Neural cell (in vitro differentiated cells): ENCODE data around the gene MAP3K7. TPM values are rescaled to one million over a fixed set of nuclear protein-coding genes. Genes with fewer than 3 reads are reported as not detected.

Experiments used
- H2AFZ ChIP-seq: fragments of 200-600, 300-800 bp; sonication (generic), shearing (Covaris generic); 2 replicates; pipeline ENCODE4 v1.6.0; 2014; ENCODE audit warnings: low read depth, mild to moderate bottlenecking, antibody characterized with exemption, low read length, moderate library complexity
- H3F3A ChIP-seq: fragments of 200-600 bp; shearing (Covaris generic); 2 replicates; pipeline ENCODE4 v1.6.1; 2016; ENCODE audit warnings: mild to moderate bottlenecking, moderate library complexity, mixed read lengths, antibody characterized with exemption, low read length; ENCODE audit not compliant: insufficient read depth, poor library complexity, severe bottlenecking
- H3K27ac ChIP-seq: fragments of 200-600, 300-800 bp; sonication (generic), shearing (Covaris generic); 2 replicates; pipeline ENCODE4 v1.5.1; 2014; ENCODE audit warnings: mild to moderate bottlenecking, low read length, moderate library complexity
- H3K27me3 ChIP-seq: fragments of 300-800, 200-600 bp; sonication (generic), shearing (Covaris generic); 2 replicates; pipeline ENCODE4 v1.6.0; 2014; ENCODE audit warnings: mild to moderate bottlenecking, low read depth, low read length, moderate library complexity; ENCODE audit not compliant: insufficient read depth
- H3K36me3 ChIP-seq: fragments of 300-800, 200-600 bp; sonication (generic), shearing (Covaris generic); 2 replicates; pipeline ENCODE4 v1.5.1; 2014; ENCODE audit warnings: mild to moderate bottlenecking, antibody characterized with exemption, low read length, moderate library complexity; ENCODE audit not compliant: insufficient read depth
- H3K4me2 ChIP-seq: fragments of 300-800, 200-600 bp; sonication (generic), shearing (Covaris generic); 2 replicates; pipeline ENCODE4 v1.6.0; 2014; ENCODE audit warnings: mild to moderate bottlenecking, low read length
- H3K4me3 ChIP-seq: fragments of 300-800, 200-600 bp; sonication (generic), shearing (Covaris generic); 2 replicates; pipeline ENCODE4 v1.5.1; 2014; ENCODE audit warnings: mild to moderate bottlenecking, low read length, moderate library complexity
- H3K79me2 ChIP-seq: fragments of 200-600 bp; shearing (Covaris generic); replicated peaks from 2 replicates; pipeline ENCODE4 v1.6.0; 2014; ENCODE audit warnings: mild to moderate bottlenecking, low read length, moderate library complexity; ENCODE audit not compliant: insufficient read depth
- H3K9ac ChIP-seq: fragments of 300-800, 200-600 bp; sonication (generic), shearing (Covaris generic); 2 replicates; pipeline ENCODE4 v1.6.1; 2016; ENCODE audit warnings: mild to moderate bottlenecking, low read length, mixed read lengths
- H3K9me2 ChIP-seq: fragments of 200-600 bp; shearing (Covaris generic); 2 replicates; pipeline ENCODE4 v1.6.1; 2016; ENCODE audit warnings: mild to moderate bottlenecking, low read length, mixed read lengths; ENCODE audit not compliant: insufficient read depth
- H3K9me3 ChIP-seq: fragments of 200-600, 300-800 bp; sonication (generic), shearing (Covaris generic); 2 replicates; pipeline ENCODE4 v1.6.1; 2016; ENCODE audit warnings: mild to moderate bottlenecking, mixed run types, low read length, moderate library complexity, mixed read lengths
- H4K20me1 ChIP-seq: fragments of 200-600 bp; shearing (Covaris generic); 2 replicates; pipeline ENCODE4 v1.6.1; 2016; ENCODE audit warnings: mild to moderate bottlenecking, mixed run types; ENCODE audit not compliant: insufficient read depth
- EP300 ChIP-seq: fragments of 450-650 bp; conservative IDR thresholded peaks from 2 replicates; pipeline ENCODE4 v1.6.1; 2014; ENCODE audit warnings: antibody characterized with exemption, mild to moderate bottlenecking, moderate library complexity; ENCODE audit not compliant: poor library complexity, severe bottlenecking
- EZH2 ChIP-seq: fragments of 200-600, 300-800 bp; shearing (Covaris generic), sonication (generic); IDR thresholded peaks from 2 replicates; pipeline ENCODE4 v1.6.1; 2014; ENCODE audit warnings: antibody characterized with exemption, low read length, borderline replicate concordance, mild to moderate bottlenecking; ENCODE audit not compliant: insufficient read depth, poor library complexity, severe bottlenecking
- MXI1 ChIP-seq: fragments of 450-650 bp; conservative IDR thresholded peaks from 2 replicates; pipeline ENCODE4 v1.6.1; 2014; ENCODE audit warnings: antibody characterized with exemption, mild to moderate bottlenecking; ENCODE audit not compliant: poor library complexity, severe bottlenecking
- POLR2AphosphoS5 ChIP-seq: IDR thresholded peaks from 2 replicates; pipeline ENCODE4 v1.6.1; 2012
- RAD21 ChIP-seq: fragments of 450-650 bp; conservative IDR thresholded peaks from 2 replicates; pipeline ENCODE4 v1.6.1; 2014; ENCODE audit warnings: antibody characterized with exemption, mild to moderate bottlenecking, moderate library complexity
- SMC3 ChIP-seq: fragments of 450-650 bp; conservative IDR thresholded peaks from 2 replicates; pipeline ENCODE4 v1.6.1; 2014; ENCODE audit warnings: antibody characterized with exemption, mild to moderate bottlenecking, moderate library complexity; ENCODE audit not compliant: poor library complexity
- TAF1 ChIP-seq: IDR thresholded peaks from 2 replicates; pipeline ENCODE4 v1.6.1; 2012; ENCODE audit warnings: low read depth
- polyA plus RNA-seq: library from polyadenylated mRNA; depleted of rRNA; stranded (reverse); fragments of >200 nt; gene quantifications from 2 replicates; pipeline ENCODE4 v1.2.3, GENCODE V29; 2014
- TF ChIP-seq, protein P1 (sequence below): fragments of 450-650 bp; IDR thresholded peaks from 2 replicates; pipeline ENCODE4 v1.5.1; 2014; ENCODE audit warnings: antibody characterized with exemption, mild to moderate bottlenecking, moderate library complexity; ENCODE audit not compliant: poor library complexity, severe bottlenecking
- TF ChIP-seq, protein P2 (sequence below): IDR thresholded peaks from 2 replicates; pipeline ENCODE4 v1.6.1; 2012; ENCODE audit warnings: borderline replicate concordance

The MAP3K7 gene
- polyA plus RNA-seq, 1 donor from 2014 or later, result 71.6 TPM

- Histone ChIP-seq H3K9me3 (no peaks in the 10 kb centered on the region), H3K27me3 (no peaks in the 10 kb centered on the region), H3K36me3 (no peaks in the 10 kb centered on the region), H4K20me1 (no peaks in the 10 kb centered on the region), H3K9me2 (no peaks in the 10 kb centered on the region), H3K4me2 (no peak overlapping the region), H3K9ac (no peak overlapping the region), H3K79me2 (no peaks in the 10 kb centered on the region), H3K27ac (no peak overlapping the region), H3K4me3 (no peak overlapping the region), H3F3A (no peaks in the 10 kb centered on the region), H2AFZ (no peak overlapping the region)
- no peak for TF ChIP-seq SMC3
- TF ChIP-seq EP300, result no peak
- no peak for TF ChIP-seq EZH2
- no peak for TF ChIP-seq POLR2AphosphoS5
- TF ChIP-seq, protein P1, sequence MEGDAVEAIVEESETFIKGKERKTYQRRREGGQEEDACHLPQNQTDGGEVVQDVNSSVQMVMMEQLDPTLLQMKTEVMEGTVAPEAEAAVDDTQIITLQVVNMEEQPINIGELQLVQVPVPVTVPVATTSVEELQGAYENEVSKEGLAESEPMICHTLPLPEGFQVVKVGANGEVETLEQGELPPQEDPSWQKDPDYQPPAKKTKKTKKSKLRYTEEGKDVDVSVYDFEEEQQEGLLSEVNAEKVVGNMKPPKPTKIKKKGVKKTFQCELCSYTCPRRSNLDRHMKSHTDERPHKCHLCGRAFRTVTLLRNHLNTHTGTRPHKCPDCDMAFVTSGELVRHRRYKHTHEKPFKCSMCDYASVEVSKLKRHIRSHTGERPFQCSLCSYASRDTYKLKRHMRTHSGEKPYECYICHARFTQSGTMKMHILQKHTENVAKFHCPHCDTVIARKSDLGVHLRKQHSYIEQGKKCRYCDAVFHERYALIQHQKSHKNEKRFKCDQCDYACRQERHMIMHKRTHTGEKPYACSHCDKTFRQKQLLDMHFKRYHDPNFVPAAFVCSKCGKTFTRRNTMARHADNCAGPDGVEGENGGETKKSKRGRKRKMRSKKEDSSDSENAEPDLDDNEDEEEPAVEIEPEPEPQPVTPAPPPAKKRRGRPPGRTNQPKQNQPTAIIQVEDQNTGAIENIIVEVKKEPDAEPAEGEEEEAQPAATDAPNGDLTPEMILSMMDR, result no peak
- TF ChIP-seq TAF1, result no peak
- no peak for TF ChIP-seq RAD21
- TF ChIP-seq, protein P2, sequence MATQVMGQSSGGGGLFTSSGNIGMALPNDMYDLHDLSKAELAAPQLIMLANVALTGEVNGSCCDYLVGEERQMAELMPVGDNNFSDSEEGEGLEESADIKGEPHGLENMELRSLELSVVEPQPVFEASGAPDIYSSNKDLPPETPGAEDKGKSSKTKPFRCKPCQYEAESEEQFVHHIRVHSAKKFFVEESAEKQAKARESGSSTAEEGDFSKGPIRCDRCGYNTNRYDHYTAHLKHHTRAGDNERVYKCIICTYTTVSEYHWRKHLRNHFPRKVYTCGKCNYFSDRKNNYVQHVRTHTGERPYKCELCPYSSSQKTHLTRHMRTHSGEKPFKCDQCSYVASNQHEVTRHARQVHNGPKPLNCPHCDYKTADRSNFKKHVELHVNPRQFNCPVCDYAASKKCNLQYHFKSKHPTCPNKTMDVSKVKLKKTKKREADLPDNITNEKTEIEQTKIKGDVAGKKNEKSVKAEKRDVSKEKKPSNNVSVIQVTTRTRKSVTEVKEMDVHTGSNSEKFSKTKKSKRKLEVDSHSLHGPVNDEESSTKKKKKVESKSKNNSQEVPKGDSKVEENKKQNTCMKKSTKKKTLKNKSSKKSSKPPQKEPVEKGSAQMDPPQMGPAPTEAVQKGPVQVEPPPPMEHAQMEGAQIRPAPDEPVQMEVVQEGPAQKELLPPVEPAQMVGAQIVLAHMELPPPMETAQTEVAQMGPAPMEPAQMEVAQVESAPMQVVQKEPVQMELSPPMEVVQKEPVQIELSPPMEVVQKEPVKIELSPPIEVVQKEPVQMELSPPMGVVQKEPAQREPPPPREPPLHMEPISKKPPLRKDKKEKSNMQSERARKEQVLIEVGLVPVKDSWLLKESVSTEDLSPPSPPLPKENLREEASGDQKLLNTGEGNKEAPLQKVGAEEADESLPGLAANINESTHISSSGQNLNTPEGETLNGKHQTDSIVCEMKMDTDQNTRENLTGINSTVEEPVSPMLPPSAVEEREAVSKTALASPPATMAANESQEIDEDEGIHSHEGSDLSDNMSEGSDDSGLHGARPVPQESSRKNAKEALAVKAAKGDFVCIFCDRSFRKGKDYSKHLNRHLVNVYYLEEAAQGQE, result no peak
Measured at GRCh38 chr6:90599151-90599550, 12.3 kb upstream of the MAP3K7 start.

DNA sequence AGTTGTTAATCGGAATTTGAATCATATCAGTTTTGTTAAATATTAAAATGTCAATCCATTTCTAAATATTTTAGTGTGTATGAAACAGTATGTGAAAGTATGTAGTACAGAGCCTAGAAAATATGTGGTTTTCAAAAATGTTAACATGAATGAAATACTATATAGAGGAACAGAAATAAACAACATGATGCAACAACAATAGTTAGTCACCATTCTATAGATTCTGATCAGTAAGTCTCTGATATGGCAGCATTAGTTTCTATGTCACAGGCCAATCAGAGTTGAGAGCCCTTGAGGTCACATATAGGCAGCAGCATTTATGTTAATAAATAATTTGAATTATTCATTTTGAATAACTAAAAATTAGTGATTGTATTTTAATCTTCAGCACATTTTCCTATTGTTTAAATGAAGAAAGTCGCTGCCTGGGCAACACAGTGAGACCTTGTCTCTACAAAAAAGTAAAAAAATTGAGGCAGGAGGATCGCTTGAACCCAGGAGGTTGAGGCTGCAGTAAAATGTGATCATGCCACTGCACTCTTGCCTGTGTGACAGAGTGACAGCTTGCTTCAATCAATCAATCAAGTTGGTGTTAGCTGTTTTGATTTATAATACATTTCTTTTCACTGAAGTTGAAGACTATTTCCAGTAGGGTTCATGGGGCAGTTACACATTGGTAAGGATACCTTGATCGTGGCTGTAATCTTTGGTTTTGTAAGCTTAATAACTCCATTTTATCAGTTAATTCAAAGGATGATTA, 11.5 kb upstream of the MAP3K7 start:
- Histone ChIP-seq H3K4me3 (no peak overlapping the region), H3K36me3 (no peaks in the 10 kb centered on the region), H3K9me2 (no peaks in the 10 kb centered on the region), H3K79me2 (no peaks in the 10 kb centered on the region), H2AFZ (no peak overlapping the region), H3K27me3 (no peaks in the 10 kb centered on the region), H4K20me1 (no peaks in the 10 kb centered on the region), H3F3A (no peaks in the 10 kb centered on the region), H3K9me3 (no peaks in the 10 kb centered on the region), H3K4me2 (no peak overlapping the region), H3K9ac (no peak overlapping the region), H3K27ac (no peak overlapping the region)
- TF ChIP-seq MXI1 (no peak), EZH2 (no peak), POLR2AphosphoS5 (no peak), TAF1 (no peak), RAD21 (no peak), EP300 (no peak), SMC3 (no peak)
- TF ChIP-seq, protein P1, result no peak
- TF ChIP-seq, protein P2, result no peak
